Measurements from ENCODE around the gene SDK2.

GRCh38 chr17:73571511-73572130 is 72.6 kb downstream of the SDK2 start:
- TF ChIP-seq POLR2AphosphoS5 (IDR thresholded peaks at IDR 0.05; ENCODE audit: low read depth, low read length) (no peak), POLR2A (IDR thresholded peaks at IDR 0.05; ENCODE audit: low read depth, low read length) (no peak), SPI1 (IDR thresholded peaks at IDR 0.05; ENCODE audit: low read depth, low read length) (no peak), TAF1 (IDR thresholded peaks at IDR 0.05; ENCODE audit: low read depth, low read length) (no peak), POU2F2 (IDR thresholded peaks at IDR 0.05; ENCODE audit: low read depth, low read length) (no peak), PAX5 (IDR thresholded peaks at IDR 0.05; ENCODE audit: insufficient read depth, low read length, severe bottlenecking) (no peak)
